ENCODE data around the gene AIF1.

Gene AIF1

GRCh38 chr6:31663961-31664789 lies 49.1 kb downstream of the AIF1 start:
- Histone ChIP-seq H3K9me3 (ENCODE audit: insufficient read depth, low read depth, low read length) (no peaks in the 10 kb centered on the region), H3K4me1 (ENCODE audit: insufficient read depth, low read length) (peaks cover 10% of the 10 kb centered on the region; the same call in 1 of the 2 replicates), H3K36me3 (ENCODE audit: insufficient read depth, low read depth, low read length) (peaks cover 52% of the 10 kb centered on the region), H3K9ac (ENCODE audit: low read depth, low read length) (peak overlapping the region; percentile 98), H3K27me3 (ENCODE audit: insufficient read depth, low read length) (no peaks in the 10 kb centered on the region), H3K27ac (ENCODE audit: low read length) (peak overlapping the region; percentile 98), H3K4me3 (ENCODE audit: low read length) (peak overlapping the region; percentile 96)

- Histone ChIP-seq H3K9ac (ENCODE audit: low read depth, low read length) (peak within 1 kb of the TSS; percentile 98), H3K4me3 (ENCODE audit: low read length) (peak within 1 kb of the TSS; percentile 96), H3K36me3 (ENCODE audit: insufficient read depth, low read depth, low read length) (peaks cover 60% of the 10 kb centered on the region), H3K27me3 (ENCODE audit: insufficient read depth, low read length) (no peaks in the 10 kb centered on the region), H3K9me3 (ENCODE audit: insufficient read depth, low read depth, low read length) (no peaks in the 10 kb centered on the region), H3K27ac (ENCODE audit: low read length) (peak within 1 kb of the TSS; percentile 98), H3K4me1 (ENCODE audit: insufficient read depth, low read length) (peaks cover 5% of the 10 kb centered on the region; the same call in 1 of the 2 replicates)
These were observed 49.9 kb downstream of the AIF1 start, which contains the start of gene GPANK1 for GRCh38 chr6:31664790-31665500. Gene GPANK1, minus strand, starts transcription at chr6:31664997. Its CDS starts 519 bp downstream, at chr6:31664478.

- Histone ChIP-seq H3K36me3 (ENCODE audit: insufficient read depth, low read depth, low read length) (peaks cover 67% of the 10 kb centered on the region), H3K9ac (ENCODE audit: low read depth, low read length) (peak within 1 kb of the TSS; percentile 98), H3K9me3 (ENCODE audit: insufficient read depth, low read depth, low read length) (no peaks in the 10 kb centered on the region), H3K4me3 (ENCODE audit: low read length) (peak within 1 kb of the TSS; percentile 96), H3K4me1 (ENCODE audit: insufficient read depth, low read length) (peaks cover 3% of the 10 kb centered on the region; the same call in 1 of the 2 replicates), H3K27me3 (ENCODE audit: insufficient read depth, low read length) (no peaks in the 10 kb centered on the region), H3K27ac (ENCODE audit: low read length) (peak within 1 kb of the TSS; percentile 98)
These were observed 50.7 kb downstream of the AIF1 start, which contains the start of gene CSNK2B for GRCh38 chr6:31665501-31666336. Gene CSNK2B, plus strand, starts transcription at chr6:31666080. Its CDS starts 752 bp downstream, at chr6:31666832.

- H3K9me3 ChIP-seq (ENCODE audit: insufficient read depth, low read depth, low read length) = no peaks in the 10 kb centered on the region
- H3K9ac ChIP-seq (ENCODE audit: low read depth, low read length) = peak overlapping the region; percentile 89
- peaks cover 72% of the 10 kb centered on the region for H3K36me3 ChIP-seq (ENCODE audit: insufficient read depth, low read depth, low read length)
- H3K27ac ChIP-seq (ENCODE audit: low read length) = peak overlapping the region; percentile 23
- peaks cover 3% of the 10 kb centered on the region; the same call in 1 of the 2 replicates for H3K4me1 ChIP-seq (ENCODE audit: insufficient read depth, low read length)
- no peaks in the 10 kb centered on the region for H3K27me3 ChIP-seq (ENCODE audit: insufficient read depth, low read length)
- peak overlapping the region; percentile 96 for H3K4me3 ChIP-seq (ENCODE audit: low read length)
These were observed 51.4 kb downstream of the AIF1 start for GRCh38 chr6:31666337-31666965.

All from iPS-20b (cell line).